Measurements from ENCODE around the gene FARSA. TPM values are rescaled to one million over a fixed set of nuclear protein-coding genes. Genes with fewer than 3 reads are reported as not detected.
A peak's percentile ranks its signal among the peaks of the same experiment; 100 is the strongest.

FARSA gene
- total and polyA plus RNA-seq, 2 of the 13 experiments (the other 11 are each of a cell fraction or from before 2014, with no cell fraction given): 25.9 to 72.0 TPM

DNA sequence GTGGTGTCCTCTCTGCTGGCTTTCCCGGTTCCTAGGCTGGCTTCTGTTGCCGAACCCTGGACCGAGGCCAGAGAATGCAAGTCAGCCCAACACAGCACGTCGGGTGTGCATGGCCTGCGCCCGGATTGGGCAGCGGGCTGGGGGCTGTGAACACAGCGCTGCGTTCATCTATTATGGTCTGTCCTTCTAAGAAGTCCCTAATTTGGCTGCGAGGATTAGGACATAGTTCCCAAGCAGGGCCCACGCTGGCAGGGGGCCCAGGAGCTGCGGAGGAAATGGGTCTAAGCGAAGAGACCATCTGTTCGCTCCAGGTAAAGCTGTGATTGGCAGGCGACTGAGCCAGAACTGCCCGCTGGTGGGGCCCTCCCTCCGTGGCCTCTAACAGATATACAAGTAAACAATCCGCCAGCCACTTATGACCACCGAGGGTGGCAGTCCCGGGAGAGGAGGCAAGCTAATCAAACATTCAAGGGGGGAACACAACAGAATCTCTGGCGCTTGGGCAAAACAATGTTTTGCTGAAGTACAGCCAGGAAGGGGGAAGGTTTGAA, 20.4 kb downstream of the FARSA start (continued):
- TF ChIP-seq PAXIP1 (CRISPR knock-in tag; conservative IDR thresholded peaks at IDR 0.05): peak; percentile 56
- TF ChIP-seq, protein P1, sequence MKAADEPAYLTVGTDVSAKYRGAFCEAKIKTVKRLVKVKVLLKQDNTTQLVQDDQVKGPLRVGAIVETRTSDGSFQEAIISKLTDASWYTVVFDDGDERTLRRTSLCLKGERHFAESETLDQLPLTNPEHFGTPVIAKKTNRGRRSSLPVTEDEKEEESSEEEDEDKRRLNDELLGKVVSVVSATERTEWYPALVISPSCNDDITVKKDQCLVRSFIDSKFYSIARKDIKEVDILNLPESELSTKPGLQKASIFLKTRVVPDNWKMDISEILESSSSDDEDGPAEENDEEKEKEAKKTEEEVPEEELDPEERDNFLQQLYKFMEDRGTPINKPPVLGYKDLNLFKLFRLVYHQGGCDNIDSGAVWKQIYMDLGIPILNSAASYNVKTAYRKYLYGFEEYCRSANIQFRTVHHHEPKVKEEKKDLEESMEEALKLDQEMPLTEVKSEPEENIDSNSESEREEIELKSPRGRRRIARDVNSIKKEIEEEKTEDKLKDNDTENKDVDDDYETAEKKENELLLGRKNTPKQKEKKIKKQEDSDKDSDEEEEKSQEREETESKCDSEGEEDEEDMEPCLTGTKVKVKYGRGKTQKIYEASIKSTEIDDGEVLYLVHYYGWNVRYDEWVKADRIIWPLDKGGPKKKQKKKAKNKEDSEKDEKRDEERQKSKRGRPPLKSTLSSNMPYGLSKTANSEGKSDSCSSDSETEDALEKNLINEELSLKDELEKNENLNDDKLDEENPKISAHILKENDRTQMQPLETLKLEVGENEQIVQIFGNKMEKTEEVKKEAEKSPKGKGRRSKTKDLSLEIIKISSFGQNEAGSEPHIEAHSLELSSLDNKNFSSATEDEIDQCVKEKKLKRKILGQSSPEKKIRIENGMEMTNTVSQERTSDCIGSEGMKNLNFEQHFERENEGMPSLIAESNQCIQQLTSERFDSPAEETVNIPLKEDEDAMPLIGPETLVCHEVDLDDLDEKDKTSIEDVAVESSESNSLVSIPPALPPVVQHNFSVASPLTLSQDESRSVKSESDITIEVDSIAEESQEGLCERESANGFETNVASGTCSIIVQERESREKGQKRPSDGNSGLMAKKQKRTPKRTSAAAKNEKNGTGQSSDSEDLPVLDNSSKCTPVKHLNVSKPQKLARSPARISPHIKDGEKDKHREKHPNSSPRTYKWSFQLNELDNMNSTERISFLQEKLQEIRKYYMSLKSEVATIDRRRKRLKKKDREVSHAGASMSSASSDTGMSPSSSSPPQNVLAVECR (CRISPR knock-in tag; IDR thresholded peaks at IDR 0.05; ENCODE audit: borderline replicate concordance): peak; percentile 43; the same call in 1 of the 2 replicates
- TF ChIP-seq LCORL (IDR thresholded peaks at IDR 0.05): no peak
- TF ChIP-seq LCORL (CRISPR knock-in tag; IDR thresholded peaks at IDR 0.05): peak; percentile 73; the same call in 1 of the 2 replicates
- 0 out of 2 replicates have a peak, but pooled peaks have one; percentile 15 for TF ChIP-seq ZNF614 (CRISPR knock-in tag; IDR thresholded peaks at IDR 0.05; ENCODE audit: borderline replicate concordance)

Data from HepG2 (cell line).